Calu3 (cell line): Measurements from ENCODE around the gene FAM169A. TPM values are rescaled to one million over a fixed set of nuclear protein-coding genes. Genes with fewer than 3 reads are reported as not detected.
"Not testable (repeated sequence)": the region's sequence is repeated elsewhere in the genome, so short reads cannot be mapped to it uniquely, and the experiment has no call there.

Experiments used
- BruUV-seq: library from RNA; stranded (reverse); fragments of 400-500 nt; replicated peaks from 2 replicates; lab custom pipeline; 2021; lab: Mats Ljungman, UMichigan
- CTCF ChIA-PET: fragments of 300-600 bp; sonication (Branson Sonifier 250); formaldehyde crosslinking; loops from one replicate; lab custom pipeline; 2022; ENCODE audit warnings: antibody characterized with exemption; lab: Charles Lee
- DNase-seq: peaks from one replicate; pipeline ENCODE4 v3.0.0; 2022
- H3K27ac Mint-ChIP-seq: one replicate; pipeline ENCODE4 v1.8.0; 2022; ENCODE audit warnings: mixed read lengths; ENCODE audit not compliant: unreplicated experiment
- H3K27me3 Mint-ChIP-seq: one replicate; pipeline ENCODE4 v1.8.0; 2022; ENCODE audit warnings: mixed read lengths; ENCODE audit not compliant: unreplicated experiment
- H3K36me3 Mint-ChIP-seq: one replicate; pipeline ENCODE4 v1.8.0; 2022; ENCODE audit warnings: mild to moderate bottlenecking, moderate library complexity, mixed read lengths; ENCODE audit not compliant: insufficient read depth, unreplicated experiment
- H3K4me1 Mint-ChIP-seq: one replicate; pipeline ENCODE4 v1.8.0; 2022; ENCODE audit warnings: mild to moderate bottlenecking, low read depth, mixed read lengths; ENCODE audit not compliant: unreplicated experiment
- H3K4me3 Mint-ChIP-seq: one replicate; pipeline ENCODE4 v1.8.0; 2022; ENCODE audit warnings: mild to moderate bottlenecking, low read depth, moderate library complexity, mixed read lengths; ENCODE audit not compliant: unreplicated experiment
- H3K9me3 Mint-ChIP-seq: one replicate; pipeline ENCODE4 v1.8.0; 2022; ENCODE audit warnings: low read depth, mixed read lengths; ENCODE audit not compliant: unreplicated experiment
- intact Hi-C: fragments of 100-400 bp; cut with micrococcal nuclease; formaldehyde crosslinking; loops from one replicate; pipeline ENCODE4 v1.10.0; 2022; ENCODE audit not compliant: unreplicated experiment
- total RNA-seq: library from RNA; stranded (reverse); gene quantifications from 2 replicates; pipeline ENCODE4 v1.2.3, GENCODE V29; 2022
- TF ChIP-seq, protein P1 (sequence below): fragments of 200-600 bp; IDR thresholded peaks from one replicate; pipeline ENCODE4 v1.8.0; 2022; ENCODE audit warnings: antibody characterized with exemption; ENCODE audit not compliant: unreplicated experiment

The FAM169A gene
- total RNA-seq, 1 experiment from 2014 or later = 14.1 TPM

- intact Hi-C loops = no loop called here
- CTCF ChIA-PET = no interaction called here
- H3K9me3 Mint-ChIP-seq = no peaks in the 10 kb centered on the region
- H3K4me1 Mint-ChIP-seq = no peaks in the 10 kb centered on the region
- H3K27me3 Mint-ChIP-seq = no peaks in the 10 kb centered on the region
- no TSS peak for BruUV-seq
- no peaks in the 10 kb centered on the region for H3K36me3 Mint-ChIP-seq
- no peak for DNase-seq
- H3K27ac Mint-ChIP-seq = no peak overlapping the region
- H3K4me3 Mint-ChIP-seq = no peak overlapping the region
- TF ChIP-seq, protein P1, sequence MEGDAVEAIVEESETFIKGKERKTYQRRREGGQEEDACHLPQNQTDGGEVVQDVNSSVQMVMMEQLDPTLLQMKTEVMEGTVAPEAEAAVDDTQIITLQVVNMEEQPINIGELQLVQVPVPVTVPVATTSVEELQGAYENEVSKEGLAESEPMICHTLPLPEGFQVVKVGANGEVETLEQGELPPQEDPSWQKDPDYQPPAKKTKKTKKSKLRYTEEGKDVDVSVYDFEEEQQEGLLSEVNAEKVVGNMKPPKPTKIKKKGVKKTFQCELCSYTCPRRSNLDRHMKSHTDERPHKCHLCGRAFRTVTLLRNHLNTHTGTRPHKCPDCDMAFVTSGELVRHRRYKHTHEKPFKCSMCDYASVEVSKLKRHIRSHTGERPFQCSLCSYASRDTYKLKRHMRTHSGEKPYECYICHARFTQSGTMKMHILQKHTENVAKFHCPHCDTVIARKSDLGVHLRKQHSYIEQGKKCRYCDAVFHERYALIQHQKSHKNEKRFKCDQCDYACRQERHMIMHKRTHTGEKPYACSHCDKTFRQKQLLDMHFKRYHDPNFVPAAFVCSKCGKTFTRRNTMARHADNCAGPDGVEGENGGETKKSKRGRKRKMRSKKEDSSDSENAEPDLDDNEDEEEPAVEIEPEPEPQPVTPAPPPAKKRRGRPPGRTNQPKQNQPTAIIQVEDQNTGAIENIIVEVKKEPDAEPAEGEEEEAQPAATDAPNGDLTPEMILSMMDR = no peak
Measured at GRCh38 chr5:74801197-74801596, 65.0 kb downstream of the FAM169A start.

- Mint-ChIP-seq H3K4me1 (no peaks in the 10 kb centered on the region), H3K4me3 (no peak overlapping the region), H3K27ac (no peak overlapping the region), H3K27me3 (no peaks in the 10 kb centered on the region), H3K9me3 (no peaks in the 10 kb centered on the region), H3K36me3 (no peaks in the 10 kb centered on the region)
- no peak for DNase-seq
- CTCF ChIA-PET = no interaction called here
- intact Hi-C loops = no loop called here
- no TSS peak for BruUV-seq
- TF ChIP-seq, protein P1 = no peak
Measured at GRCh38 chr5:74798977-74799911, 66.9 kb downstream of the FAM169A start.

DNA sequence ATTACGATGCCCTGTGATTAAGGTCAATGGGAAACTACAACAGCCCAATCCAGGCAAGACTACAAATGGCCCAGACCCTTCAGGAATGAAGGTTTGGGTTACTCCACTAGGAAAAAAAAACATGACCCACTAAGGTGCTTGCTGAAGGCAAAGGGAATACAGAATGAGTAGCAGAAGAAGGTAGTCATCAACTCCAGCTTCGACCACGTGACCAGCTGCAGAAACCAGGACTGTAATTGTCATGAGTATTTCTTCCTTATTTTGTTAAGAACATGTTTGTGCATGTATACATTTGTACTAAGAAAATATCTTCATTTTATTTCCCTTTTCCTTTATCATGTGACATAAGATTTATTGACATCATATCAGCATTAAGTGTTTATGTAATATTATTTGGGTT lies 74.5 kb downstream of the FAM169A start:
- intact Hi-C loops, H3K4me1 Mint-ChIP-seq, H3K9me3 Mint-ChIP-seq, H3K27me3 Mint-ChIP-seq, BruUV-seq, H3K4me3 Mint-ChIP-seq, DNase-seq, H3K27ac Mint-ChIP-seq, H3K36me3 Mint-ChIP-seq: not testable (repeated sequence)
- CTCF ChIA-PET = interaction anchor here (0.6 kb wide), 1 partner anchor 1211 kb away, joined by 3 read pairs; no protein-coding TSS in a partner anchor

GRCh38 chr5:74787424-74787823 lies 78.8 kb downstream of the FAM169A start:
- peaks cover 2% of the 10 kb centered on the region for H3K9me3 Mint-ChIP-seq
- no peak for DNase-seq
- H3K4me1 Mint-ChIP-seq = no peaks in the 10 kb centered on the region
- no peaks in the 10 kb centered on the region for H3K27me3 Mint-ChIP-seq
- no TSS peak for BruUV-seq
- no peak overlapping the region for H3K4me3 Mint-ChIP-seq
- no peaks in the 10 kb centered on the region for H3K36me3 Mint-ChIP-seq
- H3K27ac Mint-ChIP-seq = no peak overlapping the region
- CTCF ChIA-PET = interaction anchor here (0.6 kb wide), 1 partner anchor 97 kb away, joined by 3 read pairs; no protein-coding TSS in a partner anchor
- intact Hi-C loops = no loop called here
- TF ChIP-seq, protein P1 = no peak
